ENCODE data around the gene ZNF892. TPM values are rescaled to one million over a fixed set of nuclear protein-coding genes. Genes with fewer than 3 reads are reported as not detected.

Gene ZNF892
- total and polyA plus RNA-seq, 9 of the 15 experiments (the other 6 are each of a cell fraction or from before 2014, with no cell fraction given) = 0.07 to 0.13 (median 0.09) TPM; not detected in 6

- TF ChIP-seq, protein P1, sequence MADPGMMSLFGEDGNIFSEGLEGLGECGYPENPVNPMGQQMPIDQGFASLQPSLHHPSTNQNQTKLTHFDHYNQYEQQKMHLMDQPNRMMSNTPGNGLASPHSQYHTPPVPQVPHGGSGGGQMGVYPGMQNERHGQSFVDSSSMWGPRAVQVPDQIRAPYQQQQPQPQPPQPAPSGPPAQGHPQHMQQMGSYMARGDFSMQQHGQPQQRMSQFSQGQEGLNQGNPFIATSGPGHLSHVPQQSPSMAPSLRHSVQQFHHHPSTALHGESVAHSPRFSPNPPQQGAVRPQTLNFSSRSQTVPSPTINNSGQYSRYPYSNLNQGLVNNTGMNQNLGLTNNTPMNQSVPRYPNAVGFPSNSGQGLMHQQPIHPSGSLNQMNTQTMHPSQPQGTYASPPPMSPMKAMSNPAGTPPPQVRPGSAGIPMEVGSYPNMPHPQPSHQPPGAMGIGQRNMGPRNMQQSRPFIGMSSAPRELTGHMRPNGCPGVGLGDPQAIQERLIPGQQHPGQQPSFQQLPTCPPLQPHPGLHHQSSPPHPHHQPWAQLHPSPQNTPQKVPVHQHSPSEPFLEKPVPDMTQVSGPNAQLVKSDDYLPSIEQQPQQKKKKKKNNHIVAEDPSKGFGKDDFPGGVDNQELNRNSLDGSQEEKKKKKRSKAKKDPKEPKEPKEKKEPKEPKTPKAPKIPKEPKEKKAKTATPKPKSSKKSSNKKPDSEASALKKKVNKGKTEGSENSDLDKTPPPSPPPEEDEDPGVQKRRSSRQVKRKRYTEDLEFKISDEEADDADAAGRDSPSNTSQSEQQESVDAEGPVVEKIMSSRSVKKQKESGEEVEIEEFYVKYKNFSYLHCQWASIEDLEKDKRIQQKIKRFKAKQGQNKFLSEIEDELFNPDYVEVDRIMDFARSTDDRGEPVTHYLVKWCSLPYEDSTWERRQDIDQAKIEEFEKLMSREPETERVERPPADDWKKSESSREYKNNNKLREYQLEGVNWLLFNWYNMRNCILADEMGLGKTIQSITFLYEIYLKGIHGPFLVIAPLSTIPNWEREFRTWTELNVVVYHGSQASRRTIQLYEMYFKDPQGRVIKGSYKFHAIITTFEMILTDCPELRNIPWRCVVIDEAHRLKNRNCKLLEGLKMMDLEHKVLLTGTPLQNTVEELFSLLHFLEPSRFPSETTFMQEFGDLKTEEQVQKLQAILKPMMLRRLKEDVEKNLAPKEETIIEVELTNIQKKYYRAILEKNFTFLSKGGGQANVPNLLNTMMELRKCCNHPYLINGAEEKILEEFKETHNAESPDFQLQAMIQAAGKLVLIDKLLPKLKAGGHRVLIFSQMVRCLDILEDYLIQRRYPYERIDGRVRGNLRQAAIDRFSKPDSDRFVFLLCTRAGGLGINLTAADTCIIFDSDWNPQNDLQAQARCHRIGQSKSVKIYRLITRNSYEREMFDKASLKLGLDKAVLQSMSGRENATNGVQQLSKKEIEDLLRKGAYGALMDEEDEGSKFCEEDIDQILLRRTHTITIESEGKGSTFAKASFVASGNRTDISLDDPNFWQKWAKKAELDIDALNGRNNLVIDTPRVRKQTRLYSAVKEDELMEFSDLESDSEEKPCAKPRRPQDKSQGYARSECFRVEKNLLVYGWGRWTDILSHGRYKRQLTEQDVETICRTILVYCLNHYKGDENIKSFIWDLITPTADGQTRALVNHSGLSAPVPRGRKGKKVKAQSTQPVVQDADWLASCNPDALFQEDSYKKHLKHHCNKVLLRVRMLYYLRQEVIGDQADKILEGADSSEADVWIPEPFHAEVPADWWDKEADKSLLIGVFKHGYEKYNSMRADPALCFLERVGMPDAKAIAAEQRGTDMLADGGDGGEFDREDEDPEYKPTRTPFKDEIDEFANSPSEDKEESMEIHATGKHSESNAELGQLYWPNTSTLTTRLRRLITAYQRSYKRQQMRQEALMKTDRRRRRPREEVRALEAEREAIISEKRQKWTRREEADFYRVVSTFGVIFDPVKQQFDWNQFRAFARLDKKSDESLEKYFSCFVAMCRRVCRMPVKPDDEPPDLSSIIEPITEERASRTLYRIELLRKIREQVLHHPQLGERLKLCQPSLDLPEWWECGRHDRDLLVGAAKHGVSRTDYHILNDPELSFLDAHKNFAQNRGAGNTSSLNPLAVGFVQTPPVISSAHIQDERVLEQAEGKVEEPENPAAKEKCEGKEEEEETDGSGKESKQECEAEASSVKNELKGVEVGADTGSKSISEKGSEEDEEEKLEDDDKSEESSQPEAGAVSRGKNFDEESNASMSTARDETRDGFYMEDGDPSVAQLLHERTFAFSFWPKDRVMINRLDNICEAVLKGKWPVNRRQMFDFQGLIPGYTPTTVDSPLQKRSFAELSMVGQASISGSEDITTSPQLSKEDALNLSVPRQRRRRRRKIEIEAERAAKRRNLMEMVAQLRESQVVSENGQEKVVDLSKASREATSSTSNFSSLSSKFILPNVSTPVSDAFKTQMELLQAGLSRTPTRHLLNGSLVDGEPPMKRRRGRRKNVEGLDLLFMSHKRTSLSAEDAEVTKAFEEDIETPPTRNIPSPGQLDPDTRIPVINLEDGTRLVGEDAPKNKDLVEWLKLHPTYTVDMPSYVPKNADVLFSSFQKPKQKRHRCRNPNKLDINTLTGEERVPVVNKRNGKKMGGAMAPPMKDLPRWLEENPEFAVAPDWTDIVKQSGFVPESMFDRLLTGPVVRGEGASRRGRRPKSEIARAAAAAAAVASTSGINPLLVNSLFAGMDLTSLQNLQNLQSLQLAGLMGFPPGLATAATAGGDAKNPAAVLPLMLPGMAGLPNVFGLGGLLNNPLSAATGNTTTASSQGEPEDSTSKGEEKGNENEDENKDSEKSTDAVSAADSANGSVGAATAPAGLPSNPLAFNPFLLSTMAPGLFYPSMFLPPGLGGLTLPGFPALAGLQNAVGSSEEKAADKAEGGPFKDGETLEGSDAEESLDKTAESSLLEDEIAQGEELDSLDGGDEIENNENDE (IDR thresholded peaks at IDR 0.05; ENCODE audit: low read depth, low read length) = no peak
- TF ChIP-seq TRIM28 (IDR thresholded peaks at IDR 0.05) (0 out of 2 replicates have a peak, but pooled peaks have one; percentile 15), HDAC3 (IDR thresholded peaks at IDR 0.05; ENCODE audit: borderline replicate concordance, partially characterized antibody) (no peak), ZNF77 (CRISPR knock-in tag; IDR thresholded peaks at IDR 0.05) (no peak), REST (IDR thresholded peaks at IDR 0.05; ENCODE audit: borderline replicate concordance) (peak; percentile 61; the same call in 1 of the 2 replicates), REST (CRISPR knock-in tag; IDR thresholded peaks at IDR 0.05; ENCODE audit: low read depth) (no peak), DACH1 (IDR thresholded peaks at IDR 0.05; ENCODE audit: partially characterized antibody) (peak; percentile 55), KDM2B (CRISPR knock-in tag; IDR thresholded peaks at IDR 0.05) (no peak)
Measured at GRCh38 chr2:95207111-95207961, at the start of gene ZNF892 (continued).

All from K562 (cell line).